OCI-LY1 (cell line): ENCODE results near the gene GLG1.

Experiments
- CTCF ChIP-seq: fragments of 200-600 bp; sonication (generic), shearing (Covaris generic); IDR thresholded peaks from 2 replicates; pipeline ENCODE4 v1.5.1; 2017; ENCODE audit warnings: mild to moderate bottlenecking, antibody characterized with exemption, low read length, moderate library complexity, mixed read lengths
- EZH2 ChIP-seq: fragments of 200-600 bp; sonication (generic), shearing (Covaris generic); IDR thresholded peaks from 2 replicates; pipeline ENCODE4 v1.8.0; 2017; ENCODE audit warnings: borderline replicate concordance, mixed run types, mild to moderate bottlenecking, antibody characterized with exemption, low read length, moderate library complexity, mixed read lengths

GRCh38 chr16:74568961-74569631 lies 37.8 kb downstream of the GLG1 start:
- TF ChIP-seq CTCF (no peak), EZH2 (no peak)
